Endothelial cell of umbilical vein (primary cell): ENCODE data around the gene OR2F1. TPM values are rescaled to one million over a fixed set of nuclear protein-coding genes. Genes with fewer than 3 reads are reported as not detected.

ENCODE experiments used
- BruUV-seq: library from RNA; stranded (reverse); fragments of 400-500 nt; replicated peaks from 2 replicates; lab custom pipeline; 2021; lab: Mats Ljungman, UMichigan
- CTCF ChIA-PET: fragments of 300-600, 350-600 bp; sonication (Branson Sonifier 250); formaldehyde crosslinking; loops from one replicate; lab custom pipeline; 2021; ENCODE audit warnings: antibody characterized with exemption, inconsistent platforms; lab: Charles Lee
- POLR2A ChIA-PET: fragments of 300-600, 350-600 bp; sonication (Branson Sonifier 250); formaldehyde crosslinking; loops from one replicate; lab custom pipeline; 2021; ENCODE audit warnings: antibody characterized with exemption, inconsistent platforms; lab: Charles Lee
- DNase-seq: peaks from one replicate; pipeline ENCODE4 v3.0.0-alpha.2; 2011; ENCODE audit warnings: low read depth, low spot score
- FAIRE-seq: peaks from 2 replicates; lab custom pipeline; 2011; peaks lifted over from hg19 to GRCh38; lab: Jason Lieb, UNC
- H2AFZ ChIP-seq: 2 replicates; pipeline ENCODE4 v1.6.0; 2012; ENCODE audit warnings: low read depth, low read length, control low read depth, inconsistent platforms
- H3K27ac ChIP-seq: 2 replicates; pipeline ENCODE4 v1.5.1; 2011; ENCODE audit warnings: low read depth, mild to moderate bottlenecking, control low read depth, low read length, moderate library complexity; ENCODE audit not compliant: insufficient read depth
- H3K27me3 ChIP-seq, 2 experiments: 2 replicates each; pipeline versions ENCODE4 v1.6.0 to v1.6.1; 2011; ENCODE audit warnings: low read length in 2 of 2, mixed read lengths in 1 of 2; ENCODE audit not compliant: control insufficient read depth in 2 of 2, insufficient read depth in 2 of 2
- H3K36me3 ChIP-seq, 2 experiments: 2 replicates in 1 of 2; 3 replicates in 1 of 2; pipeline ENCODE4 v1.5.1; 2011; ENCODE audit warnings: low read length in 2 of 2, mild to moderate bottlenecking in 1 of 2, moderate library complexity in 1 of 2; ENCODE audit not compliant: control insufficient read depth in 2 of 2, insufficient read depth in 2 of 2; ENCODE audit errors: extremely low read depth in 1 of 2
- H3K4me1 ChIP-seq: 3 replicates; pipeline ENCODE4 v1.5.1; 2011; ENCODE audit warnings: mild to moderate bottlenecking, low read length; ENCODE audit not compliant: control insufficient read depth, insufficient read depth; ENCODE audit errors: extremely low read depth
- H3K4me2 ChIP-seq: 2 replicates; pipeline ENCODE4 v1.6.1; 2011; ENCODE audit warnings: low read length, control low read depth, mixed read lengths; ENCODE audit not compliant: insufficient read depth
- H3K4me3 ChIP-seq, 3 experiments: fragments of 200-600 bp in 1 of 3; sonication (generic), shearing (Covaris generic) in 1 of 3; replicated peaks in 1 of 3; 2 replicates each; pipeline ENCODE4 v1.5.1; 2011 to 2016; ENCODE audit warnings: control low read depth in 3 of 3, low read length in 3 of 3, mild to moderate bottlenecking in 2 of 3, inconsistent platforms in 1 of 3, low read depth in 1 of 3, moderate library complexity in 1 of 3; ENCODE audit not compliant: insufficient read depth in 1 of 3
- H3K79me2 ChIP-seq: 2 replicates; pipeline ENCODE4 v1.6.0; 2012; ENCODE audit warnings: low read length, inconsistent platforms; ENCODE audit not compliant: control insufficient read depth, insufficient read depth
- H3K9ac ChIP-seq: replicated peaks from 2 replicates; pipeline ENCODE3; 2011; ENCODE audit warnings: low read length, control low read depth; ENCODE audit not compliant: insufficient read depth; ENCODE audit errors: extremely low read depth
- H3K9me1 ChIP-seq: replicated peaks from 3 replicates; pipeline ENCODE4 v1.6.0; 2011; ENCODE audit warnings: mild to moderate bottlenecking, low read length; ENCODE audit not compliant: control insufficient read depth, insufficient read depth; ENCODE audit errors: extremely low read depth
- H3K9me3 ChIP-seq: replicated peaks from 2 replicates; pipeline ENCODE4 v1.5.1; 2012; ENCODE audit warnings: low read length, inconsistent platforms; ENCODE audit not compliant: control insufficient read depth, insufficient read depth
- H4K20me1 ChIP-seq: replicated peaks from 2 replicates; pipeline ENCODE3; 2011; ENCODE audit warnings: mild to moderate bottlenecking, low read length; ENCODE audit not compliant: control insufficient read depth, insufficient read depth; ENCODE audit errors: extremely low read depth
- CTCF ChIP-seq, 2 donors: IDR thresholded peaks; 1 replicate in 1 of 2; 2 replicates in 1 of 2; pipeline ENCODE4 v1.5.1; 2011; ENCODE audit warnings: low read length in 2 of 2, mild to moderate bottlenecking in 2 of 2, moderate library complexity in 2 of 2, control low read depth in 1 of 2, inconsistent platforms in 1 of 2, low read depth in 1 of 2; ENCODE audit not compliant: insufficient read depth in 1 of 2; ENCODE audit errors: extremely low read depth in 1 of 2
- EZH2 ChIP-seq: IDR thresholded peaks from 2 replicates; pipeline ENCODE4 v1.6.1; 2012; ENCODE audit warnings: borderline replicate concordance, low read depth, mild to moderate bottlenecking, moderate library complexity, low read length, inconsistent platforms; ENCODE audit not compliant: severe bottlenecking
- FOS ChIP-seq: IDR thresholded peaks from 2 replicates; pipeline ENCODE4 v1.6.1; 2011; ENCODE audit warnings: mild to moderate bottlenecking, low read length, moderate library complexity, borderline replicate concordance; ENCODE audit not compliant: insufficient read depth
- GATA2 ChIP-seq: IDR thresholded peaks from 2 replicates; pipeline ENCODE4 v1.7.0; 2011; ENCODE audit warnings: low read depth, mild to moderate bottlenecking, moderate library complexity, mixed read lengths, low read length; ENCODE audit not compliant: insufficient read length, insufficient read depth
- JUN ChIP-seq: IDR thresholded peaks from 2 replicates; pipeline ENCODE4 v1.6.1; 2011; ENCODE audit warnings: borderline replicate concordance, low read depth; ENCODE audit not compliant: insufficient read length, insufficient read depth
- MAX ChIP-seq: IDR thresholded peaks from 2 replicates; pipeline ENCODE4 v1.6.1; 2011; ENCODE audit not compliant: insufficient read depth, insufficient read length
- MYC ChIP-seq: IDR thresholded peaks from one replicate; pipeline ENCODE4 v1.6.1; 2011; ENCODE audit warnings: mild to moderate bottlenecking, low read depth, low read length
- POLR2A ChIP-seq: IDR thresholded peaks from 2 replicates; pipeline ENCODE4 v1.6.1; 2012; ENCODE audit warnings: low read depth, mild to moderate bottlenecking, control low read depth, low read length
- dilution Hi-C: fragments of 300-500 bp; cut with MboI; formaldehyde crosslinking; loops from one replicate; pipeline ENCODE4 v1.15.0; 2019; ENCODE audit warnings: low sequenced_read_pairs; ENCODE audit not compliant: extremely low pct_ligation_motif_present
- intact Hi-C: fragments of 100-400 bp; cut with micrococcal nuclease; formaldehyde crosslinking; loops from one replicate; pipeline ENCODE4 v1.10.0; 2022
- polyA plus RNA-seq, 4 experiments: library from polyadenylated mRNA; depleted of rRNA in 3 of 4; stranded (reverse) in 3 of 4; unstranded in 1 of 4; fragments of >200 nt; gene quantifications; 2 replicates each; pipeline versions ENCODE4 v1.2.1 to v1.2.3, GENCODE V29; 2011 to 2012; ENCODE audit warnings: missing spikeins in 1 of 4
- total RNA-seq: library from RNA; stranded (reverse); gene quantifications from 2 replicates; pipeline ENCODE4 v1.2.3, GENCODE V29; 2021

The OR2F1 gene
- total and polyA plus RNA-seq, 2 donors (not counting 3 experiments of a cell fraction or from before 2014, with no cell fraction given) = not detected

GRCh38 chr7:143979359-143979758 is 24.7 kb downstream of the OR2F1 start:
- peak; percentile 72 for FAIRE-seq
- Histone ChIP-seq H3K4me1 (peaks cover 18% of the 10 kb centered on the region), H2AFZ (no peak overlapping the region), H3K4me2 (peak overlapping the region; percentile 48), H3K79me2 (no peaks in the 10 kb centered on the region), H3K36me3 (no peaks in the 10 kb centered on the region), H3K27me3 (no peaks in the 10 kb centered on the region), H3K9me3 (no peaks in the 10 kb centered on the region), H3K9ac (no peak overlapping the region), H3K9me1 (no peaks in the 10 kb centered on the region), H3K4me3 (no peak overlapping the region), H3K27ac (peak overlapping the region; percentile 38), H4K20me1 (no peaks in the 10 kb centered on the region)
- ChIA-PET POLR2A (no interaction called here), CTCF (no interaction called here)
- no TSS peak for BruUV-seq
- DNase-seq = peak; percentile 38
- intact Hi-C loops (loop anchor here (1.0 kb wide), 1 partner anchor 77 kb away; the partner anchor contains the start of gene TCAF1), dilution Hi-C loops (no loop called here)
- TF ChIP-seq FOS (peak; percentile 31), CTCF (IDR thresholded peaks at IDR 0.05; ENCODE audit: extremely low read depth in 1 of 2, insufficient read depth in 1 of 2, low read depth in 1 of 2, low read length in 2 of 2) (no peak), POLR2A (no peak), EZH2 (no peak), MAX (no peak), JUN (peak; percentile 68), MYC (no peak), GATA2 (no peak)
